ENCODE results near the gene CLDND2. TPM values are rescaled to one million over a fixed set of nuclear protein-coding genes. Genes with fewer than 3 reads are reported as not detected.
"Not testable (repeated sequence)": the region's sequence is repeated elsewhere in the genome, so short reads cannot be mapped to it uniquely, and the experiment has no call there.

Gene CLDND2, protein sequence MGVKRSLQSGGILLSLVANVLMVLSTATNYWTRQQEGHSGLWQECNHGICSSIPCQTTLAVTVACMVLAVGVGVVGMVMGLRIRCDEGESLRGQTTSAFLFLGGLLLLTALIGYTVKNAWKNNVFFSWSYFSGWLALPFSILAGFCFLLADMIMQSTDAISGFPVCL
- total RNA-seq: not detected in 2 replicates

DNA sequence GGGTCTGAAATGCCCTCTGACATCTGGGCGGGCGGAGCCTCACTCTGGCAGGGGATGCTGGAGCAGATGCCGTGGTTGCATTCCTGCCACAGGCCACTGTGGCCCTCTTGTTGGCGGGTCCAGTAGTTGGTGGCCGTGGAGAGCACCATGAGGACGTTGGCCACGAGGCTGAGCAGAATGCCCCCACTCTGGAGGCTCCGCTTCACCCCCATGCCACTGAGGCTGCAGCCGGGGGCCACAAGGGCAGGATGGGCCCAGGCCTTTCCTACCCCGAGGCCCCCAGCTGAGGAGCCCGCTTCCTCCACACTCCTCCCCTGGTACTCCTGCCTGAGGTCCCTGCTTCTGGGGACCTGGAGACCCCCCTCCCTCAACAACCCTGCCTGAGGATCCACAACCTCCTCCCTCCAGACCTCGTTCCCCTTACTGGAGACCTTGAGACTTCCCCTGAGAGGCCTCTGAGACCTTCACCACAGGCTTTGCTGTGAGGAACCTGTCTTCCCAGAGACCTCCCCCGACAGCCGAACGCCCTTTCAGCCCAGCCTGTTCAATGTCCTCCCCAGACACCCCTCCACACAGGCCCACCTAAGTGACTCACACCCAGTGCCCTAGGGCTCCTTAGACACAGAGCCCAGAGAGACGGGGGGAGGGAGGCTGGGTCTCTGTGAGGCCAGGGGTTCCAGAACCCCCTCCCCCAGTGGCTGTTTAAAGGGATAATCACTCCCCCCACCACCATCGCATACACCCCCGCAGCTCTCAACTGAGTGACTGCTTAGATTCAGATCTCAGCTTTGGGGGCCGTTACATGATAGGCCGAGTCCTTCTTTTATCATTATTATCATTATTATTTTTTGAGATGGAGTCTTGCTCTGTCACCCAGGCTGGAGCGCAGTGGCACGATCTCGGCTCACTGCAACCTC lies at the start of gene CLDND2:
Gene CLDND2 (minus strand): TSS at position 638 of the 917 bp plus-strand sequence. CDS start 426 bp downstream, at position 212.
- no peak for DNase-seq (ENCODE audit: low read depth)

DNA sequence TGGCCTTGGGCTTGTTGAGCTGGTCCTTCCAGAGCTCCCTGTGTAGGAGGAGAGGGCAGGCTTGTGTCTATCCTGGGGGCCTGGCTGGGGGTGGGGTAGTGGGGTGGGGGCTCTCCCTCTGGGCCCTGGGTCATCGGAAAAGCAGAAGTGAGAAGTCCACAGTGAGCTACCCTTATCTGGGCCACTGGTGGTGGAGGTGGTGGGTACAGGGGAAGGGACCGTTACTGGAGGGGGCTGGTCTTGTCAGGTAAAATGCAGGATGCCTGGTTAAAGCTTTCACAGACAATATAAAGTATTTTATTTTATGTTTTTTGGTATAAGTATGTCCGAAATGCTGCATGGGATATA lies 49.0 kb upstream of the CLDND2 start:
- no peak for DNase-seq (ENCODE audit: low read depth)

DNA sequence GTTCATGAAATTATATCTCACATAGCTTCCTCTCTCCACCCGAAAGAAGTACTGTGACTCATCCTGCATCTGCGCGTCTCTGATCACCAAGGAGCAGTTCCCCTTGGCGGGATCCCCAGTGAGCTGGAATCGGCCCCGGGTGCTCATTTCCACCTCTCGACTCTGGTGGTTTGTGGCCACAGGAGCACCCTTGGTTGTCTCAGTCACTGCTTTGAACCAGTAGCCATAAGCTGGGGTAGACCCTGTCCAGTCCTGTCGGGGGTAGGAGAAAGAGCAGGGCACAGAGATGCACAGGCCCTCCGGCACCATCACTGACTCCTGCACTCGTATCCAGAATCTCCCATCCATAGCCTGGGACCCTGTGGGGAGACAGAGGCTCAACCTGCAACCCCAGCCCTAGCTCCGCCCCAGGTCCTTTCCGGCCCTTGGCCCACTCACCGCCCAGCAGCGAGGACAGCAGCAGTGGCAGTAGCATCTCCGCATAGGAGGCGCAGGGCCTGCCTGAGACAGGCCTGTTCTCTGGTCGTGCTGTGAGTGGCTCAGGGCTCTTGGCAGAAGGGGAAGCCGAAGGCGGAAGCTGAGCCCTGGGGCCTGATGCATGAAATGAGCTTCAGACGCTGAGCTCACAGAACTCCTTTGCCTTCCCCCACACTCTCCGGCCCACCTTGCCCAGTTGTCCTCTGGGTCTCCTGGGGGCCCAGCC lies 48.5 kb upstream of the CLDND2 start, which contains the start of gene SIGLEC10:
Gene SIGLEC10 (minus strand): TSS at position 536 of the 703 bp plus-strand sequence. CDS start 61 bp downstream, at position 475.
- no peak for DNase-seq (ENCODE audit: low read depth)

DNA sequence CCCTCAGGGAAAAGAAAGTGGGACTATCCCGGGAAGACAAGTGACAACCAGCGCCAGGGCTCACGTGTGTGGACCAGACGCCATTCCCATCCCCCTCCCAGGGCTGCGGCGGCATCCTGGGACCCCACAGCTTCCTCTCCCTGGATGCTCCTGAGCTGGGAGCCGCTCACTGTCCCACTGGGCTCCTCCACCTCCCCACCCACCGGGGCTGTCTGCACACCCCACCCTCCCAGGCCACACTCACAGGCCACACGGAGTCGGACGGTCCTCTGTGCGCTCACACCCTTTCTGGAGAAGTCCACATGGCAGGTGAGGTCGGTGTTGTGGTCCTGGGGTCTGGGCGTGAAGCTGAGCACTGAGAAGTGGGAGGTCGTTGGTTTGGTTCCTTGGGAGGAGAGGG lies 47.6 kb upstream of the CLDND2 start:
- not testable (repeated sequence) for DNase-seq (ENCODE audit: low read depth)

DNA sequence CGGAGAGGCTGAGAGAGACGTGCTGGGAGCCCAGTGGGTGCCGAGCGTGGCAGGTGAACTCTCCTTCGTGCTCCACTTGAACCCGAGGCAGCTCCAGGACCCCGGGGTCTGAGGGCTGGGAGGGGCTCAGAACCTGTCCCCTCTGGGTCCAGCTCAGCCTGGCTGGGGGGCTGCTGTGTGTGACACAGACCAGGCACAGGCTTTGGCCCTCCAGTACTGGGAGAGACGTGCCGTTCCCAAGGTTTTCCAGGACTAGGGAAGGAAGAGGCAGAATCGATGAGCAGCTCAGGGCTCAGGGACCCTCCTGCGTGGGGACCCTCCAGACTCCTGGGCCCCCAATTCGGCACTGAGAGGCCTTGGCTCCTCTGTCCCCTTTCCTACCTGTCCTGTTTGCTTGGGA lies 46.4 kb upstream of the CLDND2 start:
- no peak for DNase-seq (ENCODE audit: low read depth)

DNA sequence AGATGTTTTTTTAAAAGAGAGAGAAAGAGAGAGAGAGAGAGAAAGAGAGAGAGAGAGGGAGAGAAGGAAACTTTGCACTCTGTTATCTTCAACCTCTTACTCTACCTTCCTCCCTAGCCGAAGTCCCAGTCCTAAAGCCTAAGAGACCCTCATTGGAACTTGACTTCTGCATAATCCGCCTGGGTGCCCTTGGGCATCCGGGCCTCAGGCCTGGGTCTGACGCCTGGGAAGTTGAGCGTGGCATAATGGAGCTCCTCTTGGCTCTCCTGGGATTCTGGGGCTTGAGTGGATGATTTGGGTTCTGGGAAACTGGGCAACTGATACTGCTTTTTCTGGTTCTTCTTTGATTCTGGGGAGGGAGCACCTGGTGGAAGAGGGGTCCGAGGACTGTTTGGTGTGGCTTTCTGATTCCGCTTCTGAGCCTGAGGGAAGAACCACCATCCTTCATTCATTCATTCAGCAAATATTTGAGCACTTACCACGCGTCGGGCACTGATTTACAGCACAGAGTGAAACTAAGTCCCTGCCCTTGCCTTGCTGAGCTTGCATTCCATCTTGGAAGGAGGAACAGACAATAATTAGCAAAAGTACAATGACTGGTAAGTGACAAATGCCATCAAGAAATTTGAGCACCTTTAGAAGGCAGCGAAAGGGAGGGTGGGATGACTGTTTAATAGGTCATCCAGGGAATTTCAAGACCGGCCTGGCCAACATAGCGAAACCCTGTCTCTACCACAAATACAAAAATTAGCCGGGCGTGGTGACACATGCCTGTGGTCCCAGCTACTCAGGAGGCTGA lies 42.3 kb upstream of the CLDND2 start:
- no peak for DNase-seq (ENCODE audit: low read depth)

DNA sequence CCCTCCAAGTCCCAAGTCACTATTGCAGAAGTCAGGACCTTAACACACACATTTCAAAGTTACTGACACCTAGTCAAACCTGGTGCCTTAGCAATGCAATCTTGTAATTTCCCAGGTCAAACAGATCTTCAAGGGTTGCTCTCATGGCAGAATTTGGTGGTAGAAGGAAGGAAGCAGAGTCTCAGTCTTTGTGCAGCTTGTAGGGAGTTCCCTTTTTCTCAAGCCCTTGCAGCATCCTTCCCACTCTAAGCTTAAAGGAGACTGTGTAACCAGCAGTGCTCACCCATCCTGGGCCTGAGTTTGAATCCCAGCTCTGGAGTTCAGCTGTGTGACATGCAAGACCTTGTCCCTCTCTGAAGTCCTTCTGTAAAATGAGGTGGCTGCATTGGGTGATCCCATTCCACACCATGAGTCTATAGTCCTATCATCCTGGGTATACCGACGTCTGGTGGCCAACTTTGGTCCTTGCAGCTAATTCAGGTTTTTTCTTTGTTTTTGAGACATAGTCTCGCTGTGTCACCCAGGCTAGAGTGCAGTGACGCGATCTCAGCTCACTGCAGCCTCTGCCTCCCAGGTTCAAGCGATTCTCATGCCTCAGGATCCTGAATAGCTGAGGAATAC lies 38.8 kb upstream of the CLDND2 start:
- peak; percentile 11 for DNase-seq (ENCODE audit: low read depth)

DNA sequence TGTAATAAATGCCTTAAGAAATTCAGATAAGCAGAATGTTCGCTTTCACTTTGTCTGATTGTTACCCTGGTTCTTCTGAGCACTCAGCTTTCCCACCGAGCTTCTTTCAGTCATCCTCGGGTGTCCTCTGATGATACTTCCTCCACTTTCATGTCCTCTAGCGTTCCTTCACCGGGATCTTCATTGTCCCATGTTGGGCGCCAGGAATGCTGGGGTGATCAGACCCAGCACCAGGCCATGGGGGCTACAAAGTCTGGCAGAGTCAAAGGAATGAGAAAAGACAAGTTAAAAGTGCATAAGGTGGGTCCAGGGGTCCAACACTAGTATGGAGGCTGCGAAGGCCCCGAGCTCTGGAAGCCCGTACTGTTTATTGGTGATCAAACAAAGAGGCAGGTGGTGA lies 33.3 kb upstream of the CLDND2 start:
- no peak for DNase-seq (ENCODE audit: low read depth)

DNA sequence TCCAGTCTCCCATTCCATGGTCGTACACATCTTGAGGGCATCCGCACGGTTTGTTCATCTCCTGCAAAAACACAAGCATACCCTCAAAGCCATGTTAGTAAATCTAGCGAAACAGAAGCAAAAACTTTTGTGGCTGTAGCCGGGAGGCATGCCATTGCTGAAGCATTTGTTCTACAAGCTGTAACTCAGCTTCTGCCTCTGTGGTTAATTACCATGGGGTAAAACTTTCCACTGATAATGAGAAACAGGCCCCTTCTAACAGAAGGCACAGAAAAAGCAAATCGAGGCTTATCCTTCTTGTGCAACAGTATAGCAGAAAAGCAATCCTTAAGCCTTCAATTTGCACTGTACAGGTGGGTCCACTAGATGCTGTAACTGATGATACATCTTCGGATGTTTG lies 31.1 kb upstream of the CLDND2 start:
- DNase-seq (ENCODE audit: low read depth): not testable (repeated sequence)

DNA sequence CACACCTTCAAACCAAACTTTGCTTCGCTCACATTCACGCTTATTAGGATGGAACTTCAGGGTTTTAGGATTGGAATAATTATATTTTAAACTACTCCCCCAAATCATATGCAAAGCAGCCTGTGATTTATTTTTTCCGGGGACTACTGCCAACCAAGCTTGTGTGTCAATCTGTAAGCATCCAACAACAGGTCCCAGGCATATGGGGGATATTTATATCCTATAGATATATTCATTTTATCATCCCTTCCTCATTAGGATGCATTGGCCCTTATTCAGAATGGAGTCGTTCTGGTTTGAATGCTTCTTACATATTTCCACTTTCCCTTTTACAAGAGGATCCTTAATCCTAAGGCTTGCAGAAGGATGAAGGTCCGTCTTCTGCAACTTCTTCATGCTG lies 30.4 kb upstream of the CLDND2 start:
- DNase-seq (ENCODE audit: low read depth): no peak

DNA sequence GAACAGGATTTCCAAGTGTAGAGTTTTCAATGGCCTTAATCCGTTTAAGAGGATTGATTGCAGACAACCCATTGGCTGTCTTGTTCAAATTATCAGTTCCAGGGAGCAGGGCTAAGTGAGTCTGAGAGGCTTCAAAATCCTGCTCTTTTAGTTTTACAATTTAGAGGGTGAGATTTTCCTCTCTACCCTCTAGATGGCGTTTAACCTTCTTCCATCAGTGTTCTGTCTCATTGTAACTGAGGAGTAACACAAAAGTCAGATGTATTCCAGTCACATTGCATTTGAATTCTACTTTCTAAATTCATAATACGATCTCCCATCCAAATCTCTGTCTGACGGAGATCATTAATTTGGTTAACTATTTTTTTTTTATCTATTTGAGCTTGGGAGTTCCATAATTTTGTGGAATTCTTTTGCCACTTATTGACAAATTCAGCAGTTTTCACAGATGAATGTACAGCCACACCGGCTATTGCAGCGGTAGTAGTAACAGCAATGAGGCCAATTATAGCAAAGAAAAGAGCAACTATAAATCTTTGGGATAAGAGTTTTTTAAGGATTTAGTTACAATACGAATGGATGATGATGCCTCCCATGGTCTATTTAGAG lies 29.4 kb upstream of the CLDND2 start:
- peak; percentile 31 for DNase-seq (ENCODE audit: low read depth)

DNA sequence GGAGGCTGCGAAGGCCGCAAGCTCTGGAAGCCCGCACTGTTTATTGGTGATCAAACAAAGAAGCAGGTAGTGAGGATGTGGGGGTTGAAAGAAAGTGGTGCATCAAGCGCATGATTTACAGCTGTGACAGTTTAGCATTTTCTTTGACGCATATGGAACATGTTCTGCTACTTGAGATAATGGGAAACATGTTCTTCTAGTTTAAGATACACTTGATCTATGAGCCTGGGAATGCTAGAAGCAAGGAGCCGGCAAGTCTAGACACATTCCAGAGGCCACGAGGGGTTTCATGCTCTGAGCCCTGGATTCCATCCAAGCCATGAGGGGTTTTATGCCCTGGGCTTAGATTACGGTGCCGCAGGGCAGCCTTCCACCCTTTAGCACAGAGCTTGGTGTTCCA lies 28.6 kb upstream of the CLDND2 start:
- DNase-seq (ENCODE audit: low read depth): not testable (repeated sequence)

DNA sequence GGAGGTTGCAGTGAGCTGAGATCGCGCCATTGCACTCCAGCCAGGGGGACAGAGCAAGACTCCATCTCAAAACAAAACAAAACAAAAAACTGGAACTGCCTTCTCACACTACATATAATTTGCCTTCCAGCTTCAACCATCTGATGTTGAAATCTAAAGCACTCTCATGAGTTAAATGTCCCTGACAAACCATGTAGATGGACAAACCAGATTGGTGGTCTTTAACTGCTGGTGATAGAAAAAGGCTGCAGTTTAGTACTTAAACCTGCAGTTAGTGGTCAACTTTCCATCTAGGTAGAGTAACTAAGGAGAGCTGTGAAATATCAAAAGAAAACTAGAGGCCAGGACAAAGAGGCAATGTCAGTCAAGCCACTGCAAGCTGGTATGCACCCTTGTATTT lies 27.4 kb upstream of the CLDND2 start:
- no peak for DNase-seq (ENCODE audit: low read depth)

DNA sequence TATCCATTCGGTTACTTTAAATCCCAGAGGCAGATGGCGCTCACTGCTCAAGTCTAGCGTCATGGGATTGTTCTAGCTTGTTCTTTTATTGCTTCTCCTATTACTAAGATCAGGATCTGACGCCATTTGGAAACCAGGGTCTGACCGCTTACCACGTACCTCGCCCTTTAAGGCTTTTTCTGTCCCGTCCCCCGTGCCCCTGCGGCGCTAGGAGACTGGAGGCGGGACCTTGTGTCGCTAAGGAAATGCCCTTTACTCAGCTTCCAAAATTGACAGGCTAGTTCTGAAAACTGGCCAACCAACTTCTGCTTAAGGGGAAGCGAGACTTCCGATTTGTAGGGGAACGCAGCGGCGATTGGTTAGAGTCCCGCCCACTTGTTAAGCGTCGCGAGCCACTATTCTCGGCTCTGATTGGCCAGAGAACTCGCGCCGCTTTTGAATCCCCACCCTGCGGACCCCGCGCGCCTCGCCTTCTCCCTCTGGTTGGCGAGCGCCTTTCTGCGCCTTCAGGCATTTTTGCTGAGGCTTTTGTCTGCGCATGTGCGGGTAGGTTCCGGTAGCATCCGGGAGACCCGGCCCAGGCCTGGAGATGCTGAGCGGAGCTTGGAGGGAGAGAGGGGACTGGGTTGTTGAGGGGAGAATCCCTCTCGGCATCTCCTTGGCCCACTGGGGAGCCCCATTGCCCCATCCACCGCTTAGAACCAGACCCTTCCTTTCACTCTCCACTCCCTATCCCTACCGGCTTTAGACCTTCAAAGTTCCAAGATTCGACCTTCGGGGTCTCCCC lies 25.4 kb upstream of the CLDND2 start:
- peak; percentile 99 for DNase-seq (ENCODE audit: low read depth)

DNA sequence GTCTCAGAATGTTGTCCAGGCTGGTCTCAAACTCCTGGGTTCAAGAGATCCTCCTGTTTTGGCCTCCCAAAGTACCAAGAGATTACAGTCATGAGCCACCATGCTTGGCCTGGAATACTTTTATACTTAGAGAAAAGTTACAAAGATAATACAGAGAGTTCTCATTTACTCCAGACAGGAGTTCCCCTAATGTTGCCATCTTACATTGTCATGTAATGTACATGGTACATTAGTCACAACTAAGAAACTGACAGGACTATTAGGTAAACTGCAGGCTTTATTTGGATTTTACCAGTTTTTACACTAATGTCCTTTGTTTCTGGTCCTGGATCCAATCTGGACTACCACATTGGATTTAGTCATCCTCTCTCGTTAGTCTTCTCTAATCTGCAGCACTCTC lies 23.9 kb upstream of the CLDND2 start:
- DNase-seq (ENCODE audit: low read depth): no peak

DNA sequence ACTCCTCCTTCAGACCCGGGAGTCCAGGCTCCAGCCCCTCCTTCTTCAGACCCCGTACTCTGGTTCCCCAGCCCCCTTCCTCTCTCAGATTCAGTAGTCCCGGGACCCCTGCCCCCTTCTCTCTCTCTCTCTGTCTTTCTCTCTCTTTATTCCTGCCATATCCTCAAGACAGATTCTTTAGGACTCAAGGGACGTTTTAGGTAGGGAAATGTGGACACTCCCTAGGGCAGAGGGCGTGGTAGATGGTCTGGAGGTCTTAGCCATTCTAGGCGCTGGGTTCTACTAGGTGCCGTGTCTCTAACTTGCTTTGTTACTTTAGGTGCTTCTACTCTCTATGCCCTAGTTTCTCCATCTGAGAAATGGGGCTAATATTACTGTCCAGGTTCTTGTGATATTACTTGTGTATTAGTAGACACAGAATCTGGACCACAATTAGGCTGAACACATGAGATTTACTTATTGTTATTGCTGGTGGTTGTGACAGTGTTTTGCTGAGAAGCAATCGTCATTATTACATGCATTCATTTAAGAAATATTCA lies 22.3 kb upstream of the CLDND2 start:
- DNase-seq (ENCODE audit: low read depth): no peak

DNA sequence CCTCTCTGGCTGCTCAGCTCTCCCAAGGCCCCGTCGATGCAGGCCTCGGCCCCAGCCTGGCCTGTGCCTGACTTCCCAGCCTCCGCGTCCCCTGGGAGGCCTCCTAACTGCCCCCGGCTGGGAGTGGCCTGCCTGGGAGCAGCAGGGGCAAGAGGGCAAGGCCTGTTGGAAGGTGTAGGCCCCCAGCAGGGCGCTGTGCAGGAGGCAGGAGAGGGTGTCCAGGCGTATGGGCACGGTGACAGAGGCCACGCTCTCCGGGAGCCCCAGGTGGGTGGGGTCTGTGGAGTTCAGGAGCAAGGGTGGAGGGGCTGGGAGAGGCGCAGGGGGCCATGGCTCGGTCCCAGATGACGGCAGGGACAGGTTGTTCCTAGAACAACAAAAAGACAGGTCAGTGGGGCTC lies 20.3 kb upstream of the CLDND2 start:
- no peak for DNase-seq (ENCODE audit: low read depth)

DNA sequence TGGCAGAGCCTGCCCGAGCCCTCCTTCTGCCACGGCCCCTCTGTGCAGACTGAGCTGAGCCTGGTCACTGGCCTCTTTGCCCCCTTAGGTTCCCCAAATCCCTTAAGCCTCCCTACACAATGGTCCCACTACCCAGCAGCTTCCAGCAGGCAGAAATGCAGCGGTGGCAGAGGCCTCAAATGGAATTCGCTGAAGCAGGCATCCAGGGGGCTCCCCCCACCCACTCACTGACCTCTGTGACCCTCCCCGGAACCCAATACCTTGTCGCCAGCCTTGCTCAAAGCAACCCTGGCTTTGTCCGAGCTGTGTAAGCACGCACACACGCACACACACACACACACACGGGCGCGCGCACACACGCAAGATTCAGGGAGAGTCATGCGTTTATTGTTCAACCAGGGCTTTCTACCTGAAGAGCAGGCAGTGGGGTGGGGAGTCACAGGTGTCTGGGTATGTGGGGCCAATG lies 19.2 kb upstream of the CLDND2 start, which contains the start of gene LIM2:
Gene LIM2 (minus strand): TSS at position 51 of the 466 bp plus-strand sequence. CDS start 531 bp downstream, outside the sequence.
- no peak for DNase-seq (ENCODE audit: low read depth)

DNA sequence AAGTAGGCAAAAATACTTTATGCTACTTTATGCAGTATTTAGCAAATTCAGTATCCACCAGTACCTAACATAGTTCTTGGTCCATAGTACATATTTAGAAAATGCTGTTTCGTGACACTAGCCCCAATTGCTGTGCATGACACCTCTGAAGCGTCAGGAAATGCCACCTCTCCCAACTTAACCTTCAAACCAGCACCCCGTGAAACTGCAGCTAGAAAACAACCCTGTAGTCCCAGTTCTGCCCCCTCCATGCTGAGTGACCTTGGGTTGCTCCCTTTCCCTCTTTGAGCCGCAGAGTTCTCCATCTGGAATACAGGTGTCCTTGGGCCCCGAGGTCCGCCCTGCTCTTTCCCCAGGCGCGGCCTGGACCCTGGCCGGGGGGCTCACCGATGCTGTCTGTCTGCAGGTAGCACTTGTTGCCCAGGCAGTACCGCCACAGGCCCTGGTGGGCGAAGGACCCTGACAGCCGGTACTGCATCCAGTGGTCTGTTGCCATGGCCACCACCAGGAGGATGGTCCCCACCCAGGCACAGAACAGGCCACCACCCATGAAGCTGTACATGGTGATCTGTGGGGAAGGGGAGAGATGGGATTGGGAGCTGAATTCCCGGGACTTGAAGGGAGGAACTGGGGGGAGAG lies 18.2 kb upstream of the CLDND2 start:
- no peak for DNase-seq (ENCODE audit: low read depth)

Data from renal cortical epithelial cell (primary cell).